ENCODE measurements around the gene APBB1. TPM values are rescaled to one million over a fixed set of nuclear protein-coding genes. Genes with fewer than 3 reads are reported as not detected.

APBB1 gene
- total RNA-seq, 1 donor from 2014 or later, result 90.0 TPM

- Mint-ChIP-seq H3K4me3 (no peak overlapping the region), H3K36me3 (ENCODE audit: low read depth) (no peaks in the 10 kb centered on the region), H3K27ac (ENCODE audit: unreplicated experiment) (no peak overlapping the region), H3K27me3 (ENCODE audit: low read depth) (no peaks in the 10 kb centered on the region), H3K9me3 (no peaks in the 10 kb centered on the region), H3K4me1 (no peaks in the 10 kb centered on the region)
- no peak for DNase-seq (ENCODE audit: low read depth, low spot score)
- TF ChIP-seq, protein P1, sequence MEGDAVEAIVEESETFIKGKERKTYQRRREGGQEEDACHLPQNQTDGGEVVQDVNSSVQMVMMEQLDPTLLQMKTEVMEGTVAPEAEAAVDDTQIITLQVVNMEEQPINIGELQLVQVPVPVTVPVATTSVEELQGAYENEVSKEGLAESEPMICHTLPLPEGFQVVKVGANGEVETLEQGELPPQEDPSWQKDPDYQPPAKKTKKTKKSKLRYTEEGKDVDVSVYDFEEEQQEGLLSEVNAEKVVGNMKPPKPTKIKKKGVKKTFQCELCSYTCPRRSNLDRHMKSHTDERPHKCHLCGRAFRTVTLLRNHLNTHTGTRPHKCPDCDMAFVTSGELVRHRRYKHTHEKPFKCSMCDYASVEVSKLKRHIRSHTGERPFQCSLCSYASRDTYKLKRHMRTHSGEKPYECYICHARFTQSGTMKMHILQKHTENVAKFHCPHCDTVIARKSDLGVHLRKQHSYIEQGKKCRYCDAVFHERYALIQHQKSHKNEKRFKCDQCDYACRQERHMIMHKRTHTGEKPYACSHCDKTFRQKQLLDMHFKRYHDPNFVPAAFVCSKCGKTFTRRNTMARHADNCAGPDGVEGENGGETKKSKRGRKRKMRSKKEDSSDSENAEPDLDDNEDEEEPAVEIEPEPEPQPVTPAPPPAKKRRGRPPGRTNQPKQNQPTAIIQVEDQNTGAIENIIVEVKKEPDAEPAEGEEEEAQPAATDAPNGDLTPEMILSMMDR (conservative IDR thresholded peaks at IDR 0.05), result no peak
These were observed 36.2 kb upstream of the APBB1 start for GRCh38 chr11:6455070-6455469.

- Mint-ChIP-seq H3K4me3 (no peak overlapping the region), H3K36me3 (ENCODE audit: low read depth) (no peaks in the 10 kb centered on the region), H3K27me3 (ENCODE audit: low read depth) (no peaks in the 10 kb centered on the region), H3K27ac (ENCODE audit: unreplicated experiment) (no peak overlapping the region), H3K4me1 (no peaks in the 10 kb centered on the region), H3K9me3 (no peaks in the 10 kb centered on the region)
- no peak for DNase-seq (ENCODE audit: low read depth, low spot score)
- TF ChIP-seq, protein P1 (conservative IDR thresholded peaks at IDR 0.05), result no peak
These were observed 34.3 kb upstream of the APBB1 start for GRCh38 chr11:6453152-6453551.

GRCh38 chr11:6452219-6452618 is 33.3 kb upstream of the APBB1 start:
- Mint-ChIP-seq H3K4me3 (no peak overlapping the region), H3K27me3 (ENCODE audit: low read depth) (no peaks in the 10 kb centered on the region), H3K36me3 (ENCODE audit: low read depth) (no peaks in the 10 kb centered on the region), H3K27ac (ENCODE audit: unreplicated experiment) (peak overlapping the region; percentile 59), H3K4me1 (no peaks in the 10 kb centered on the region), H3K9me3 (no peaks in the 10 kb centered on the region)
- TF ChIP-seq, protein P1 (conservative IDR thresholded peaks at IDR 0.05), result no peak
- DNase-seq (ENCODE audit: low read depth, low spot score), result no peak

GRCh38 chr11:6448574-6448973 is 29.7 kb upstream of the APBB1 start:
- Mint-ChIP-seq H3K4me1 (no peaks in the 10 kb centered on the region), H3K4me3 (no peak overlapping the region), H3K36me3 (ENCODE audit: low read depth) (no peaks in the 10 kb centered on the region), H3K27me3 (ENCODE audit: low read depth) (no peaks in the 10 kb centered on the region), H3K9me3 (no peaks in the 10 kb centered on the region), H3K27ac (ENCODE audit: unreplicated experiment) (no peak overlapping the region)
- TF ChIP-seq, protein P1 (conservative IDR thresholded peaks at IDR 0.05), result no peak
- no peak for DNase-seq (ENCODE audit: low read depth, low spot score)

- peak; percentile 38 for DNase-seq (ENCODE audit: low read depth, low spot score)
- H3K4me3 Mint-ChIP-seq, result no peak overlapping the region
- H3K9me3 Mint-ChIP-seq, result no peaks in the 10 kb centered on the region
- TF ChIP-seq, protein P1 (conservative IDR thresholded peaks at IDR 0.05), result peak; percentile 76
- no peak overlapping the region for H3K27ac Mint-ChIP-seq (ENCODE audit: unreplicated experiment)
- H3K36me3 Mint-ChIP-seq (ENCODE audit: low read depth), result no peaks in the 10 kb centered on the region
- no peaks in the 10 kb centered on the region for H3K27me3 Mint-ChIP-seq (ENCODE audit: low read depth)
- no peaks in the 10 kb centered on the region for H3K4me1 Mint-ChIP-seq
These were observed 24.5 kb upstream of the APBB1 start for GRCh38 chr11:6443269-6444003.
